Endothelial cell of umbilical vein (primary cell): Measurements from ENCODE around the gene TRIM24.

ENCODE experiments used
- GATA2 ChIP-seq: IDR thresholded peaks from 2 replicates; pipeline ENCODE4 v1.7.0; 2011; ENCODE audit warnings: low read depth, mild to moderate bottlenecking, moderate library complexity, mixed read lengths, low read length; ENCODE audit not compliant: insufficient read length, insufficient read depth
- JUN ChIP-seq: IDR thresholded peaks from 2 replicates; pipeline ENCODE4 v1.6.1; 2011; ENCODE audit warnings: borderline replicate concordance, low read depth; ENCODE audit not compliant: insufficient read length, insufficient read depth
- MYC ChIP-seq: IDR thresholded peaks from one replicate; pipeline ENCODE4 v1.6.1; 2011; ENCODE audit warnings: mild to moderate bottlenecking, low read depth, low read length
- POLR2A ChIP-seq: IDR thresholded peaks from 2 replicates; pipeline ENCODE4 v1.6.1; 2012; ENCODE audit warnings: low read depth, mild to moderate bottlenecking, control low read depth, low read length
- POLR2AphosphoS5 ChIP-seq: IDR thresholded peaks from 2 replicates; pipeline ENCODE4 v1.6.1; 2012; ENCODE audit warnings: low read depth, mild to moderate bottlenecking, control low read depth, low read length, moderate library complexity; ENCODE audit not compliant: insufficient read depth
- TF ChIP-seq, protein P1 (sequence below), 2 donors: IDR thresholded peaks; 1 replicate in 1 of 2; 2 replicates in 1 of 2; pipeline ENCODE4 v1.5.1; 2011; ENCODE audit warnings: low read length in 2 of 2, mild to moderate bottlenecking in 2 of 2, moderate library complexity in 2 of 2, control low read depth in 1 of 2, inconsistent platforms in 1 of 2, low read depth in 1 of 2; ENCODE audit not compliant: insufficient read depth in 1 of 2; ENCODE audit errors: extremely low read depth in 1 of 2

DNA sequence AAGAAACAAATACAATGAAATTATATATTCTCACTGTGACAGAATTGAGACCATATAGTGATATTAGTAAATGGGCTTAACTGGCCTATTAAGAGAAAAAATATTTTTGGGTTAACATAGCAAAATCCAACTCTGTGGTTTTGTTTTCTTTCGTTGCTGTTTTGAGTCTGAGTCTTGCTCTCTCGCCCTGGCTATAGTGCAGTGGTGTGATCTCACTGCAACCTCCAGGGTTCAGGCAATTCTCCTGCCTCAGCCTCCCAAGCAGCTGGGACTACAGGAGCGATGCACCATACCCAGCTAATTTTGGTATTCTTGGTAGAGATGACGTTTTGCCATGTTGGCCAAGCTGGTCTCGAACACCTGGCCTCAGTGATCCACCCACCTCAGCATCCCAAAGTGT lies 15.3 kb downstream of the TRIM24 start:
- TF ChIP-seq, protein P1, sequence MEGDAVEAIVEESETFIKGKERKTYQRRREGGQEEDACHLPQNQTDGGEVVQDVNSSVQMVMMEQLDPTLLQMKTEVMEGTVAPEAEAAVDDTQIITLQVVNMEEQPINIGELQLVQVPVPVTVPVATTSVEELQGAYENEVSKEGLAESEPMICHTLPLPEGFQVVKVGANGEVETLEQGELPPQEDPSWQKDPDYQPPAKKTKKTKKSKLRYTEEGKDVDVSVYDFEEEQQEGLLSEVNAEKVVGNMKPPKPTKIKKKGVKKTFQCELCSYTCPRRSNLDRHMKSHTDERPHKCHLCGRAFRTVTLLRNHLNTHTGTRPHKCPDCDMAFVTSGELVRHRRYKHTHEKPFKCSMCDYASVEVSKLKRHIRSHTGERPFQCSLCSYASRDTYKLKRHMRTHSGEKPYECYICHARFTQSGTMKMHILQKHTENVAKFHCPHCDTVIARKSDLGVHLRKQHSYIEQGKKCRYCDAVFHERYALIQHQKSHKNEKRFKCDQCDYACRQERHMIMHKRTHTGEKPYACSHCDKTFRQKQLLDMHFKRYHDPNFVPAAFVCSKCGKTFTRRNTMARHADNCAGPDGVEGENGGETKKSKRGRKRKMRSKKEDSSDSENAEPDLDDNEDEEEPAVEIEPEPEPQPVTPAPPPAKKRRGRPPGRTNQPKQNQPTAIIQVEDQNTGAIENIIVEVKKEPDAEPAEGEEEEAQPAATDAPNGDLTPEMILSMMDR (IDR thresholded peaks at IDR 0.05; ENCODE audit: extremely low read depth in 1 of 2, insufficient read depth in 1 of 2, low read depth in 1 of 2, low read length in 2 of 2), result no peak
- TF ChIP-seq MYC (no peak), POLR2AphosphoS5 (no peak), JUN (no peak), GATA2 (no peak), POLR2A (no peak)
